Brain microvascular endothelial cell (primary cell): ENCODE data around the gene PDE6D.
A peak's percentile ranks its signal among the peaks of the same experiment; 100 is the strongest.

Source experiments
- DNase-seq: peaks from one replicate; pipeline ENCODE4 v3.0.0-alpha.2; 2020
- H3K27ac ChIP-seq: fragments of 250-450 bp; sonication (Bioruptor Pico); 2 replicates; pipeline ENCODE4 v1.5.1; 2020; ENCODE audit warnings: mild to moderate bottlenecking, moderate library complexity
- H3K27me3 ChIP-seq: fragments of 250-450 bp; sonication (Bioruptor Pico); replicated peaks from 2 replicates; pipeline ENCODE4 v1.5.1; 2020; ENCODE audit warnings: mild to moderate bottlenecking
- H3K36me3 ChIP-seq: fragments of 250-450 bp; sonication (Bioruptor Pico); replicated peaks from 2 replicates; pipeline ENCODE4 v1.5.1; 2020; ENCODE audit warnings: mild to moderate bottlenecking
- H3K4me3 ChIP-seq: 2 replicates; pipeline ENCODE4 v1.5.1; 2011; ENCODE audit warnings: low read depth, mild to moderate bottlenecking, control low read depth, low read length, moderate library complexity
- in situ Hi-C: cut with HindIII; loops from 2 replicates; pipeline ENCODE4 v1.10.0; 2017; ENCODE audit warnings: low sequenced_read_pairs, low pct_ligation_motif_present
- TF ChIP-seq, protein P1 (sequence below): IDR thresholded peaks from 2 replicates; pipeline ENCODE4 v1.5.1; 2011; ENCODE audit warnings: low read depth, mild to moderate bottlenecking, moderate library complexity, low read length, control low read depth, inconsistent platforms; ENCODE audit errors: missing control alignments

PDE6D gene

DNA sequence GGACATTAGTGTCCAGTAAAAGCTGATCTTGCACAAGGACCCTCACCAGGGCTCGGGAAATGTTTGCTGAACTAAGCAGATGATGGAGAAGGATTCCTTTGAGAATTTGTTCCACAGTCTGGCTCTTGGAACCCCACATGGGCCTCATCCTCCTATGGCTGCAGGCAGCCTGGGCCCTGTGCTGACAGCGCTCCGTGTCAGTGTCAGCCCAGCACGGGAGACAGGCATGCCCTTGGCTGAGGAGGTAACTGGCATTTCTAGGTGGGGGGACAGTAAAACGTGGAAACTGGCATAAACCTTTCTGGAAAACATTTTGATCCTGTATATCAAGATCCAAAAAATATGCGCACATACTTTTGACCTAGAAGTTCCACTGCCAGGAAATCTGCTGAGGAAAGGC, 62.3 kb downstream of the PDE6D start:
- DNase-seq: no peak

DNA sequence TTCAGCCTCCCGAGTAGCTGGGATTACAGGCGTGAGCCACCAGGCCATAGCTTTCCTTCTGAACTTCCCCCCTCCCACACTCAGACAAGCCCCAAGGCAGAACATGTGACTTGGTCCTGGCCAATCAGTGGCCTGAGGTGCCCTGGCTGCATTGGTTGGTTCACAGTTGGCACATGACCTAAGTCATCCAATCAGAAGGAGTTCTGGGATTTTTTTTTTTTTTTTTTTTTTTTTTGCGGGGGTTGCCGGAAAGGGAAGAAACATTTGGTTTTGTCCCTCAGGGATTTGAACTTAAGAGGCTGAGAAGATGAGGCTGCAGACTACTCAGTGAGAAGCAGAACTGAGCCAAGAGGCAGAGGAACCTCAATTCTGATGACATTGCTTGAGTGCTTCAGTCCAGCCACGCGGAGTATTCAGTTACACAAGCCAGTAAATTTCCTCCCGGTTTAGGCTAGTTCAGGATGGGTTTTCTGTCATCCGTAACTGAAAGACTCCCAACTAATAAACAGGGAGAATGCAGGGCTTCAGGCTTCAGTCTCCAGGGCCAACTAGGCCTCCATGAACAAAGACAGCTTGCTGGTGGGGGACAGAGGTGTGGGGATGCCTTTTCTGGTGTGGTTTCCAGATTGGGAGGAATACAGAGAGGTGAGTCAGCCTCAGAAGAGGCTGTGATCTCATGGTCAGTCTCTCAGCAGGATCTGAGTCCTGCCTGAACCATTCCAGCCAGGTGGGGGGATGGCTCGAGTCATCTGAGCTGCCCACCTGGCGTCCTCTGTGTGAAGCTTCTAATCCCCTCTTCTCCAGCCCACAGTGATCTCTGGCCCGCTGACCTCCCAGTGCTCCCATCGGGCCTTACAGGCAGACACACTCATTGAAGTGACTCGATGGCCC, 63.6 kb downstream of the PDE6D start:
- TF ChIP-seq, protein P1, sequence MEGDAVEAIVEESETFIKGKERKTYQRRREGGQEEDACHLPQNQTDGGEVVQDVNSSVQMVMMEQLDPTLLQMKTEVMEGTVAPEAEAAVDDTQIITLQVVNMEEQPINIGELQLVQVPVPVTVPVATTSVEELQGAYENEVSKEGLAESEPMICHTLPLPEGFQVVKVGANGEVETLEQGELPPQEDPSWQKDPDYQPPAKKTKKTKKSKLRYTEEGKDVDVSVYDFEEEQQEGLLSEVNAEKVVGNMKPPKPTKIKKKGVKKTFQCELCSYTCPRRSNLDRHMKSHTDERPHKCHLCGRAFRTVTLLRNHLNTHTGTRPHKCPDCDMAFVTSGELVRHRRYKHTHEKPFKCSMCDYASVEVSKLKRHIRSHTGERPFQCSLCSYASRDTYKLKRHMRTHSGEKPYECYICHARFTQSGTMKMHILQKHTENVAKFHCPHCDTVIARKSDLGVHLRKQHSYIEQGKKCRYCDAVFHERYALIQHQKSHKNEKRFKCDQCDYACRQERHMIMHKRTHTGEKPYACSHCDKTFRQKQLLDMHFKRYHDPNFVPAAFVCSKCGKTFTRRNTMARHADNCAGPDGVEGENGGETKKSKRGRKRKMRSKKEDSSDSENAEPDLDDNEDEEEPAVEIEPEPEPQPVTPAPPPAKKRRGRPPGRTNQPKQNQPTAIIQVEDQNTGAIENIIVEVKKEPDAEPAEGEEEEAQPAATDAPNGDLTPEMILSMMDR: no peak
- DNase-seq: peak; percentile 87
- H3K27me3 ChIP-seq: no peaks in the 10 kb centered on the region
- H3K27ac ChIP-seq: peak overlapping the region; percentile 65
- no peak overlapping the region for H3K4me3 ChIP-seq
- in situ Hi-C loops: no loop called here
- peaks cover 4% of the 10 kb centered on the region for H3K36me3 ChIP-seq

More for the DNA sequence above, 62.3 kb downstream of the PDE6D start:
- H3K36me3 ChIP-seq: no peaks in the 10 kb centered on the region
- TF ChIP-seq, protein P1: no peak
- no peak overlapping the region for H3K27ac ChIP-seq
- H3K27me3 ChIP-seq: no peaks in the 10 kb centered on the region
- H3K4me3 ChIP-seq: no peak overlapping the region
- in situ Hi-C loops: no loop called here

DNA sequence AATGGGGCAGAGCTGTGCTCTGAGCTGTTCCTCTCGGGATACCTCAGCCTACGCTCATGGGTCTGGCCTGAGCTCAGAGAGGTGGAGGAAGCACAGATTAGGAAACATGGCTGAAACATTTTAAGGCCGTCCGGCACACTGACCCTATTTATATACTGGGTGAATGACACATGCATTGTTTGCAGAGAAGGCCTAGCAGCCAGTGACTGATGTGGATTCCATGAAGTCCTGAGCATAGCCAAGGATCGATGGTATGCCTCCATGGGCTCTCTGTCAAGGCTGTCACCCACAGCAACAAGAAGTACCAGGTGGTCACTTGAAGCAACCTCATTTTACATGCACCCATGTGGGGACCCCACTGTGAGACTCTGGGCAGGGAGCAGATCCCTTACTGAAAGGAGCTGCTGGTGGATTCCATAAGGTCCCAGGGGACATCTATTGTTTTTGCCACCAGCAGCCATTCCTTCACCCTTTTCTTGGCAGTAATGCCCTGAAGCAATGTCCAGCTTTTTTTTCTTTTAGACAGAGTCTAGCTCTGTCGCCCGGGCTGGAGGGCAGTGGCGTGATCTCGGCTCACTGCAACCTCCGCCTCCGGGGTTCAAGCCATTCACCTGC, 64.3 kb downstream of the PDE6D start:
- Histone ChIP-seq H3K4me3 (no peak overlapping the region), H3K27ac (peak overlapping the region; percentile 40), H3K36me3 (peaks cover 11% of the 10 kb centered on the region), H3K27me3 (no peaks in the 10 kb centered on the region)
- DNase-seq: peak; percentile 45
- in situ Hi-C loops: no loop called here
- TF ChIP-seq, protein P1: no peak

DNA sequence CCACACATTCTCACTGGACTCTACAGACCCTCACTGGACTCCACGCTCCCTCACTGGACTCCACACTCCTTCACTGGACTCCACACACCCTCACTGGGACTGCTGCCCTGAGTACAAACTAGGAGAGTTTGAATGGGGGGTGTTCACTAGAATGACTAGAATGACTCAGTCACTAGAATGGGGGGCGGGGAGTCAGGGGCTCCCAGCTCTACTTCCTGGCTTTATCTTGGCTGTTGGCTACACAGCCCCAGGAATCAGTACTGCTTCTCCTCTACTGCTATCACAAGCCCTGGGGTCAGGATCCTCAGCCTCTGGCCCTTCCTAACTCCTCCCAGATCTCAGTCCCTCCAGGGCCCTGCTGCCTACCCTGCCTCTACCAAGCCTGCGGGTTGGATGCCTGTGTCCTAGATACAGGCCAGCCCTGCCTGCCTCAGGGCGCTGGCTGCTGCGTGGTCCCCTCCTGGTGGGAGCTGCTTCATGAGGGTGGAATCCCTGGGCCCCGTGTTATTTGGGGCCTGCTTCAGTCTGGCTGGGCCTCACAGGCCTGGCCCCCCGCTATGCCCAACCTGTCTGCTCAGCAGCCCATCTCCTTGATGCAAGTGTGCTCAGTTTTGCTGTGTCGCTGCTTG, 65.0 kb downstream of the PDE6D start:
- peaks cover 14% of the 10 kb centered on the region for H3K36me3 ChIP-seq
- H3K27me3 ChIP-seq: no peaks in the 10 kb centered on the region
- in situ Hi-C loops: no loop called here
- peak; percentile 58 for DNase-seq
- peak overlapping the region; percentile 40 for H3K27ac ChIP-seq
- no peak overlapping the region for H3K4me3 ChIP-seq
- TF ChIP-seq, protein P1: no peak

DNA sequence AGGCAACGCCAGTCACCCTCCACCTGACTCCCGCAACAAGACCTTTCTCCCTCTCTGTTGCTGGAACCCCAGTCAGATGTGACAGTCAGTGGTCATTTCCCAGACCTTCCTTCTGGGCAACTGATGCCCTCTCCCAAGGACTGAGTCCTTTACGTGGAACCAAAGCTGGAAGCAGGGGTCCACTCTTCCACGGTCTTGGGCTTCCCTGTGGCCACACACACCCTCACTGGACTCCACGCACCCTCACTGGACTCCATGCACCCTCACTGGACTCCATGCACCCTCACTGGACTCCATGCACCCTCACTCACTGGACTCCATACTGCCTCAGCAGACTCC, 65.6 kb downstream of the PDE6D start:
- in situ Hi-C loops: no loop called here

More for the DNA sequence above, 65.6 kb downstream of the PDE6D start:
- peaks cover 14% of the 10 kb centered on the region for H3K36me3 ChIP-seq
- H3K27me3 ChIP-seq: no peaks in the 10 kb centered on the region
- no peak for DNase-seq
- TF ChIP-seq, protein P1: no peak
- no peak overlapping the region for H3K4me3 ChIP-seq
- H3K27ac ChIP-seq: no peak overlapping the region
